ENCODE data around the gene PDGFA.
A peak's percentile ranks its signal among the peaks of the same experiment; 100 is the strongest.

The PDGFA gene

GRCh38 chr7:485188-486081, 34.2 kb downstream of the PDGFA start:
- DNase-seq: no peak

- no peak for DNase-seq
These were observed 35.1 kb downstream of the PDGFA start for GRCh38 chr7:484356-485101.

GRCh38 chr7:483656-484355, 35.8 kb downstream of the PDGFA start:
- no peak for DNase-seq

GRCh38 chr7:482521-483083, 37.0 kb downstream of the PDGFA start:
- no peak for DNase-seq

GRCh38 chr7:481219-481930, 38.3 kb downstream of the PDGFA start:
- DNase-seq: peak; percentile 5

GRCh38 chr7:480531-481218, 39.0 kb downstream of the PDGFA start:
- peak; percentile 5 for DNase-seq

GRCh38 chr7:479948-480499, 39.6 kb downstream of the PDGFA start:
- DNase-seq: peak; percentile 5

- peak; percentile 7 for DNase-seq
These were observed 40.3 kb downstream of the PDGFA start for GRCh38 chr7:479115-479947.

- peak; percentile 4 for DNase-seq
These were observed 41.9 kb downstream of the PDGFA start for GRCh38 chr7:477626-478220.

GRCh38 chr7:476736-477360, 42.8 kb downstream of the PDGFA start:
- DNase-seq: peak; percentile 4

- DNase-seq: peak; percentile 4
These were observed 43.6 kb downstream of the PDGFA start for GRCh38 chr7:475951-476441.

- DNase-seq: no peak
These were observed 44.3 kb downstream of the PDGFA start for GRCh38 chr7:475425-475728.

- peak; percentile 7 for DNase-seq
These were observed 44.8 kb downstream of the PDGFA start for GRCh38 chr7:474605-475424.

- DNase-seq: no peak
These were observed 45.6 kb downstream of the PDGFA start for GRCh38 chr7:473870-474604.

GRCh38 chr7:473211-473734, 46.4 kb downstream of the PDGFA start:
- DNase-seq: peak; percentile 7

GRCh38 chr7:472640-472957, 47.0 kb downstream of the PDGFA start:
- no peak for DNase-seq

GRCh38 chr7:471866-472639, 47.6 kb downstream of the PDGFA start:
- DNase-seq: peak; percentile 12

Measured in activated naive CD4-positive, alpha-beta T cell treated with anti-CD3 and anti-CD28 coated beads, Interleukin-2, amount 50 U/mL, for 16 hours (primary cell).